IPS DF 6.9 (cell line): ENCODE data around the gene AQR.

Source experiments
- DNase-seq: peaks from one replicate; pipeline ENCODE4 v3.0.0-alpha.2; 2013; ENCODE audit warnings: low read depth, low spot score
- H3K27ac ChIP-seq: one replicate; pipeline ENCODE4 v1.5.1; 2013; ENCODE audit warnings: low read length, control low read depth
- H3K27me3 ChIP-seq: 2 replicates; pipeline ENCODE4 v1.6.1; 2013; ENCODE audit warnings: mild to moderate bottlenecking, low read length; ENCODE audit not compliant: control insufficient read depth, insufficient read depth
- H3K36me3 ChIP-seq: 2 replicates; pipeline ENCODE4 v1.6.1; 2013; ENCODE audit warnings: low read length; ENCODE audit not compliant: control insufficient read depth, insufficient read depth
- H3K4me1 ChIP-seq: 2 replicates; pipeline ENCODE4 v1.6.1; 2013; ENCODE audit warnings: low read length; ENCODE audit not compliant: control insufficient read depth, insufficient read depth
- H3K4me3 ChIP-seq: 2 replicates; pipeline ENCODE4 v1.5.1; 2013; ENCODE audit warnings: mild to moderate bottlenecking, low read length
- H3K9me3 ChIP-seq: 2 replicates; pipeline ENCODE4 v1.6.1; 2013; ENCODE audit warnings: low read length, inconsistent platforms; ENCODE audit not compliant: control insufficient read depth, insufficient read depth
- WGBS: extraction: QIAGEN DNeasy Blood & Tissue Kit; methylation state at CpG from one replicate; pipeline ENCODE4 v1.1.7; 2013; ENCODE audit warnings: mixed read lengths, missing lambda C conversion rate; ENCODE audit not compliant: insufficient read length, insufficient coverage; 5-methylcytosine and 5-hydroxymethylcytosine counted together

Gene AQR

DNA sequence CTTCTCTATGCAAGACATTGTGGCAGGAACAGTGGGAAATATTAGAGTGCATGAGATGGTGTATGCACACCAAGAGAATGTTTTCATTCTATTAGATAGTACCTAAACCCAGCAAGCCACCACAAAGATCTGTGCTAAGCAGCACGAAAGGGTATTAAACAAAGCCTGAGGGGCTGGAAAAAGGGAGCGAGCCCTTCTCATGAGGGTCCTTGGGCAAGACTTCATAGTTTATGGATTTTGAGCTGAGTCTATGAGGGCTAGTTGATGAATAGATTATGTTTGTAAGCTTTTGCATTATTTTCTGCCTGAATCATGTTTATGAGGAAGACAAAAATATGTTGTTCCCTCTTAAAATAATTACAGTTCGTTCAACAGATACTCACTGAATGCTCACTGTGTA lies 164.8 kb downstream of the AQR start:
- no peak overlapping the region for H3K27ac ChIP-seq
- no CpG with 5 or more reads among the region's 3 CpGs for WGBS
- no peaks in the 10 kb centered on the region for H3K36me3 ChIP-seq
- H3K27me3 ChIP-seq: no peaks in the 10 kb centered on the region
- DNase-seq: no peak
- no peak overlapping the region for H3K4me3 ChIP-seq
- H3K4me1 ChIP-seq: no peaks in the 10 kb centered on the region; the same call in 1 of the 2 replicates
- no peaks in the 10 kb centered on the region for H3K9me3 ChIP-seq

DNA sequence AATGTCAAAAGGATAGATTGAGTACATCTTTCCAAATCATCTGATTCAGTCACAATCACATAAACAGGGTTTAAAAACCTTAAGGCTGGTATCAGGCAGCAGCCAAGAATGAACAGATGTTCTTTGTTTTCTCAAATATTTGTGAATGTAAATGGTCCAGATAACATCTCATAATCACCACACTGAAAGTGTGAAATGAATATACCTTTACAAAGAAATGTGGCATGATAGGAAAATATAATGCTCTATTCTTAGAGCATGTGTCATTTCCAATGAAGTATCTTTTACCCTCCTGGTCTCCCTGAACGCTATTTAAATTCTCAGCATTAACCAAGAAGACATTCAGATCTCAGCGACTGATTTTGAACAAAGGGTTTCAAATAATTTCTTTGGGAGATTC lies 165.4 kb downstream of the AQR start:
- no peaks in the 10 kb centered on the region for H3K27me3 ChIP-seq
- H3K4me3 ChIP-seq: no peak overlapping the region
- H3K27ac ChIP-seq: no peak overlapping the region
- WGBS: no CpG with 5 or more reads among the region's 2 CpGs
- DNase-seq: no peak
- no peaks in the 10 kb centered on the region for H3K9me3 ChIP-seq
- H3K36me3 ChIP-seq: no peaks in the 10 kb centered on the region
- H3K4me1 ChIP-seq: peaks cover 2% of the 10 kb centered on the region; the same call in 1 of the 2 replicates

DNA sequence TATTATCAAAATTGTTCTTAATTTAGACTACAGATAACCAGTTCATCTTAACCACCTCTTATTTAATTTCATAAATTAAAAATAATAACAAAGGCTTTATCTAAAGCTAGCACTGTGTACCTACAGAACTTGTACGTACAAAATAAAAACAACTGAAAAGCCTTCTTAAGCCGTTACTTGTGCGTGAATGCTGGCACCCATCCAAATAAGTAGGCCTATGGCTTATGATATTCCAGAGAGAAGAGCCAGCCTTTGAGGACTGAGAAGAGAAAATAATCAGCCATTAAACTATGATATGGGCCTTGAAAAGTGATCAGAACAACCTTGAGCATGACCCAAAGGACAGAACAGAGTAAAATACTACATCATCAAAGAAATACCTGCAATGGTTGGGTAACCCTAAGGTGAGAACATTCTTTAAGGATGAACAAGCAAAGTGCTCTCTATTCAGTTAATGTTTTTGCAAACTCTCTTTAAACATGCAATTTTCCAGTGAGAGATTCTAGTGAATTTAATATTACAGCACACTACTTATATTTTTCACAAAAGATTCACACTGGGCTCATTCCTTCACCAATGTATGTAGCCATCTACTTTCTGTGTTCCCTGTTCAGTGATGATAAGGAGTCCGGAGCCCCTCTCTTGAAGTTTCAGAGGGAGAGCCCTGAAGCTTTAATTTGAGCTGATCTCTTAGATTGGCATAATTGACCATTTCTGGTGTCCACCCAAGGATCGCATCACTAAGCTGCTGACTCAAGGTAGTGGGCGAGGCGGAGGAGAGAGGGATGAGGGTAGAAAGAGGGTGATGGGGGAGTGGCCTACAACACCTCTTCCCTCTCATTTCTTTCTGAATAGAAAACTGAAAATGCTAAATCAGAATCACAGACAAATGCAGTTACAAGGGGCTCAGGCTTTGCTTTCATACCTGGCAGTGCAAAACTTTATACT lies 166.5 kb downstream of the AQR start:
- H3K4me1 ChIP-seq: peaks cover 3% of the 10 kb centered on the region; the same call in 1 of the 2 replicates
- H3K9me3 ChIP-seq: no peaks in the 10 kb centered on the region
- no peak overlapping the region for H3K4me3 ChIP-seq
- H3K27ac ChIP-seq: no peak overlapping the region
- no peaks in the 10 kb centered on the region for H3K36me3 ChIP-seq
- H3K27me3 ChIP-seq: no peaks in the 10 kb centered on the region
- DNase-seq: no peak
- WGBS: no CpG with 5 or more reads among the region's 7 CpGs

DNA sequence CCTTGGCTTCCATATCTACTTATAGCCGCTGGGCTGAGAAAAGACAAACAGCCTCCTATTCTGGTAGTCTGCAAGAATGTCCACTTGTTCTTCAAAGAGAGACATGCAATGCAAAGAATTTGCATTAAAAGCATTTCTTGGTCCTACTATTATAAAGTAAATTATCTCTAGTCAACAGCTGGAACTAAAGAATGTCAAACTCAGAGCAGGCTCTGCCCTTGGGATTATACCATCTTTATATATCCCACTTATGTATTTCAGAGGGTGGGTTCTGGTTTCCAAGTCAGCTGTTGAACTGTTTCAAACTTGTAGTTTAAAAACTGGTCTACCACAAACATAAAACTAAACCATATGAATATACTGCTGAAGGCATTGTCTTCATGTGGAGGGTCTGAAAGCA lies 167.2 kb downstream of the AQR start:
- no peak for DNase-seq
- WGBS: no CpG with 5 or more reads among the region's 1 CpG
- H3K4me3 ChIP-seq: no peak overlapping the region

More for the DNA sequence above, 167.2 kb downstream of the AQR start:
- no peaks in the 10 kb centered on the region for H3K9me3 ChIP-seq
- H3K27me3 ChIP-seq: no peaks in the 10 kb centered on the region
- H3K27ac ChIP-seq: no peak overlapping the region
- no peaks in the 10 kb centered on the region for H3K36me3 ChIP-seq
- peaks cover 3% of the 10 kb centered on the region; the same call in 1 of the 2 replicates for H3K4me1 ChIP-seq
